Lung (tissue), 12 donors: ENCODE data around the gene HK1. TPM values are rescaled to one million over a fixed set of nuclear protein-coding genes. Genes with fewer than 3 reads are reported as not detected.
A peak's percentile ranks its signal among the peaks of the same experiment; 100 is the strongest.
"Not testable (repeated sequence)": the region's sequence is repeated elsewhere in the genome, so short reads cannot be mapped to it uniquely, and the experiment has no call there.

Experiments used
- ATAC-seq: fragments of 200-7000 bp; cut with Tn5 transposase; one replicate; pipeline ENCODE4 v1.9.1; 2020; ENCODE audit warnings: moderate number of reproducible peaks; ENCODE audit not compliant: insufficient read depth, low FRiP score
- DNase-seq, 3 donors: peaks; one replicate each; pipeline ENCODE4 v3.0.0-alpha.2; 2013 to 2017
- H3K27ac ChIP-seq, 2 donors: one replicate each; pipeline ENCODE4 v1.5.1; 2013; ENCODE audit warnings: mild to moderate bottlenecking in 2 of 2, moderate library complexity in 2 of 2, control low read depth in 1 of 2, inconsistent platforms in 1 of 2, low read depth in 1 of 2, low read length in 1 of 2
- H3K27me3 ChIP-seq, 3 donors: one replicate each; pipeline ENCODE4 v1.5.1; 2013; ENCODE audit warnings: low read length in 2 of 3; ENCODE audit not compliant: control insufficient read depth in 3 of 3, insufficient read depth in 3 of 3
- H3K36me3 ChIP-seq, 4 donors: one replicate each; pipeline ENCODE4 v1.5.1; 2013; ENCODE audit warnings: low read length in 4 of 4, mild to moderate bottlenecking in 1 of 4, moderate library complexity in 1 of 4; ENCODE audit not compliant: control insufficient read depth in 4 of 4, insufficient read depth in 4 of 4
- H3K4me1 ChIP-seq, 5 donors: one replicate each; pipeline ENCODE4 v1.5.1; 2013; ENCODE audit warnings: low read length in 5 of 5, mild to moderate bottlenecking in 2 of 5, moderate library complexity in 1 of 5; ENCODE audit not compliant: control insufficient read depth in 5 of 5, insufficient read depth in 5 of 5
- H3K4me3 ChIP-seq: one replicate; pipeline ENCODE4 v1.5.1; 2013; ENCODE audit warnings: mild to moderate bottlenecking, control low read depth, moderate library complexity
- H3K9ac ChIP-seq, 2 donors: one replicate each; pipeline ENCODE4 v1.5.1; 2013; ENCODE audit warnings: low read length in 2 of 2, control low read depth in 1 of 2; ENCODE audit not compliant: insufficient read depth in 1 of 2
- H3K9me3 ChIP-seq, 4 donors: one replicate each; pipeline ENCODE4 v1.5.1; 2013; ENCODE audit warnings: low read length in 3 of 4, mild to moderate bottlenecking in 1 of 4, moderate library complexity in 1 of 4; ENCODE audit not compliant: control insufficient read depth in 4 of 4, insufficient read depth in 3 of 4
- WGBS, 2 donors: extraction: QIAGEN DNeasy Blood & Tissue Kit; methylation state at CpG; one replicate each; pipeline ENCODE4 v1.1.7; 2013; 5-methylcytosine and 5-hydroxymethylcytosine counted together
- polyA plus RNA-seq, 2 donors: library from polyadenylated mRNA; stranded (reverse); fragments of 200-250 nt; gene quantifications; one replicate each; pipeline ENCODE4 v1.2.1, GENCODE V29; 2013
- total RNA-seq, 2 donors: library from RNA; depleted of rRNA in 1 of 2; stranded (reverse); fragments of >200 nt in 1 of 2; gene quantifications; one replicate each; pipeline ENCODE4 v1.2.1, GENCODE V29; 2014 to 2021
- TF ChIP-seq, protein P1 (sequence below): IDR thresholded peaks from 2 replicates; pipeline ENCODE4 v1.5.1; 2012; ENCODE audit warnings: mild to moderate bottlenecking; ENCODE audit errors: control extremely low read depth, extremely low read depth
- donor health status: control.
- donor health status: control.
- donor health status: Bipolar disorder and iron deficiency.
- donor health status: healthy.
- donor health status: DM: yes; HTN: yes; CAD: no.

The HK1 gene
- total and polyA plus RNA-seq, 4 donors: 33.6 to 120 (median 78.0) TPM

DNA sequence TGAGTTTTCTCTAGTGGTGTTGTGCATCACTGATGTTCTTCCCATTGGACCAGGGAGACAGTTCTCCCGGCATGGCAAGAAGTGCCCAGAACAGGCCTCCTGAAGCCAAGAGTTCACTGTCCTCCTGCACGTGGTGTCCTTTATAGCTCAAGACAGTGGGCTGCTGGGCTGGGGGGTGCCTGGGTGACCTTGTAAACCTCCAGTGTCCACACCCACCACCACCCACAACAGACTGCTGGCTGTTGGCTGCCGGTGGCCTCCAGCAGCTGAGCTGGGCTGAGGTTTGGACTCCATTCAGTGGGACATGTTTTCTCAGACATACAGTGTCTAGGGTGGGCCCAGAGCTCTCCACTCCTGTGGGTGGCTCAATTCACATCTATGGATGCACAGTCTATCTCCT lies 42.2 kb downstream of the HK1 start:
- Histone ChIP-seq H3K9me3 (no peaks in the 10 kb centered on the region), H3K4me1 (peaks cover 7 to 25% (median 19%) of the 10 kb centered on the region in 5 donors), H3K4me3 (no peak overlapping the region), H3K27me3 (no peaks in the 10 kb centered on the region), H3K36me3 (peaks cover 0 to 3% (median 0%) of the 10 kb centered on the region in 4 donors), H3K27ac (peak overlapping the region; percentile 30 to 92), H3K9ac (no peak overlapping the region)
- ATAC-seq (no peak), DNase-seq (no peak)
- TF ChIP-seq, protein P1, sequence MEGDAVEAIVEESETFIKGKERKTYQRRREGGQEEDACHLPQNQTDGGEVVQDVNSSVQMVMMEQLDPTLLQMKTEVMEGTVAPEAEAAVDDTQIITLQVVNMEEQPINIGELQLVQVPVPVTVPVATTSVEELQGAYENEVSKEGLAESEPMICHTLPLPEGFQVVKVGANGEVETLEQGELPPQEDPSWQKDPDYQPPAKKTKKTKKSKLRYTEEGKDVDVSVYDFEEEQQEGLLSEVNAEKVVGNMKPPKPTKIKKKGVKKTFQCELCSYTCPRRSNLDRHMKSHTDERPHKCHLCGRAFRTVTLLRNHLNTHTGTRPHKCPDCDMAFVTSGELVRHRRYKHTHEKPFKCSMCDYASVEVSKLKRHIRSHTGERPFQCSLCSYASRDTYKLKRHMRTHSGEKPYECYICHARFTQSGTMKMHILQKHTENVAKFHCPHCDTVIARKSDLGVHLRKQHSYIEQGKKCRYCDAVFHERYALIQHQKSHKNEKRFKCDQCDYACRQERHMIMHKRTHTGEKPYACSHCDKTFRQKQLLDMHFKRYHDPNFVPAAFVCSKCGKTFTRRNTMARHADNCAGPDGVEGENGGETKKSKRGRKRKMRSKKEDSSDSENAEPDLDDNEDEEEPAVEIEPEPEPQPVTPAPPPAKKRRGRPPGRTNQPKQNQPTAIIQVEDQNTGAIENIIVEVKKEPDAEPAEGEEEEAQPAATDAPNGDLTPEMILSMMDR: no peak
- 80 to 97% methylated on average over 3 of the region's 3 CpGs for WGBS, 2 donors

DNA sequence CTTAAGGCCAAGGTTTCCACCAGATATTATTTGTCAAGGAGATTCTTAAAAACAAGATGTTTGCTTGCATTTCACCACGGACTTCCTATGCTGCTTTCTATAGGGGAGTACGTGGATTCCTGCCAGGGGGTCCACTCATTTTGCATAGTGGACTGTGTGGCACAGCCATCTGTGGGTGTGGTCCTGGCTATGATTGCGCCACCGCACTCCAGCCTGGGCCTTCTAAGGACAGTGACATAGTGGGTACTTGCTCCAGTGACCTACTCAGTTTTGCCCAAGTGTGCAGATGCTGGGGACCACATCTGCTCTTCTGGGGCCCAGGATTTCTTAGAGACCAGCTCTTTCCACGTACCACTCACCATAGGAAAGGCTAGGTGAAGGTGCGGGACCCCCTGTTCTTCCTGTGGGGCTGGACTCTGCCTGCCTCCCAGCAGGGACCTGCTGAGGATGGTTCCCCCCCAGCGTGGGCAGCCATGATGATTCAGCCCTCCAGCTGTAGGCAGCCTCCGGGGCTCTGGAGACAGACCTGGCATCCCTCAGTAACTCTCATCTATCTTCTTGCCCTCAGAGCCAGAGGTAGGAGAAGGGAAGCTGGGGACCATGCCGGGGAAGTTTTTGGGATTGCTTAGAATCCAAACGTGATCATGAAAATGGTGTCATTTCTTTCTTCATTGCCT lies 42.9 kb downstream of the HK1 start:
- DNase-seq: no peak
- no peak overlapping the region for H3K27ac ChIP-seq

DNA sequence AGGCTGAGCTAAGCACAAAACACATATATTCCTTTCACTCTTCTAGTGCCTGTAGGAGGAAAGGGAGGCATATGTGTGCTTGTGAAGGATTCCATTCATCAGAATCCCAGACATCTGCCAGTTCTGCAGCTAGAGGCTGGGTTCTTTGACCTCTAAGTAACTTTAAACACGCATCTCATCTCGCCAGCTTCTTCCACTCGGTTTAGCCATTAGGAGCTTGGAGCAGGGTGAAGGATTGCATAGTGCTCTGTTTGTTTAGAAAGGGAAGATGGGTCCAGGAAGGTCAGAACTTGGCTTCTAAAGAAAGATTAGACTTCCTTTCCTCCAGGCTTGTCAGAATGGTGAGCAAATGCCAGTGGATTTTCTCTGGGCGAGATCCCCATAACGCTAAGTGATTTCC lies 43.6 kb downstream of the HK1 start:
- DNase-seq (no peak), ATAC-seq (no peak)
- Histone ChIP-seq H3K9me3 (no peaks in the 10 kb centered on the region), H3K36me3 (peaks cover 0 to 3% (median 0%) of the 10 kb centered on the region in 4 donors), H3K4me3 (no peak overlapping the region), H3K27me3 (no peaks in the 10 kb centered on the region), H3K9ac (no peak overlapping the region), H3K27ac (peak overlapping the region in 1 of 2 donors; percentile 12), H3K4me1 (peaks cover 7 to 27% (median 21%) of the 10 kb centered on the region in 5 donors)
- TF ChIP-seq, protein P1: no peak
- WGBS, 2 donors: 64 to 81% methylated on average over 5 of the region's 5 CpGs

More for the DNA sequence above, 42.9 kb downstream of the HK1 start:
- no peak for ATAC-seq
- TF ChIP-seq, protein P1: no peak
- no peaks in the 10 kb centered on the region for H3K9me3 ChIP-seq
- no peaks in the 10 kb centered on the region for H3K27me3 ChIP-seq
- H3K36me3 ChIP-seq: peaks cover 0 to 3% (median 0%) of the 10 kb centered on the region in 4 donors
- H3K9ac ChIP-seq: no peak overlapping the region
- H3K4me3 ChIP-seq: no peak overlapping the region
- H3K4me1 ChIP-seq: peaks cover 7 to 27% (median 19%) of the 10 kb centered on the region in 5 donors
- WGBS, 2 donors: 83 to 84% methylated on average over 10 of the region's 10 CpGs

DNA sequence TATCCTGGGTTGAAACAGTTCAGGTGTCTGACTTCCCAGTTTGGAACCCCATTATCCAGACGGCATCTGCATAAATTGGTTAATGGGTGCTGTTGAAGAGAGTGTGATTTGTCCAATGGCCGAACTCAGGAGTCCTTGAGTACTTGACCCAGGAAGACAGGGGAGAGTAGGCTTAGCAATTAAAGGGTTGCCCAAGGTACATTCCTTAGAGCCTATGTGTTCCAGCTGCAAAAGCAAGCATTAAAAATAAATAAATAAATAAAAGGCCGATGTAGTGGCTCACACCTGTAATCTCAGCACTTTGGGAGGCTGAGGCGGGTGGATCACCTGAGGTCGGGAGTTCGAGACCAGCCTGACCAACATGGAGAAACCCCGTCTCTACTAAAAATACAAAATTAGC lies 44.0 kb downstream of the HK1 start:
- H3K9me3 ChIP-seq, DNase-seq, H3K27ac ChIP-seq, H3K9ac ChIP-seq, H3K27me3 ChIP-seq, ATAC-seq, H3K4me3 ChIP-seq, H3K36me3 ChIP-seq: not testable (repeated sequence)
- H3K4me1 ChIP-seq: peaks cover 7 to 27% (median 22%) of the 10 kb centered on the region in 5 donors
- WGBS, 2 donors: 87 to 92% methylated on average over 4 to 5 of the region's 7 CpGs
